PFSK-1 (cell line): ENCODE results near the gene ATN1.

Experiments used
- FOXP2 ChIP-seq: optimal IDR thresholded peaks from 2 replicates; pipeline ENCODE3; 2011; ENCODE audit warnings: borderline replicate concordance, control low read depth, inconsistent platforms; ENCODE audit not compliant: insufficient read depth; ENCODE audit errors: extremely low read length, extremely low read depth
- POLR2AphosphoS5 ChIP-seq: IDR thresholded peaks from 2 replicates; pipeline ENCODE4 v1.6.1; 2012; ENCODE audit warnings: low read depth, mild to moderate bottlenecking, control low read depth, low read length, moderate library complexity
- SIN3A ChIP-seq: IDR thresholded peaks from 2 replicates; pipeline ENCODE4 v1.6.1; 2012; ENCODE audit warnings: mild to moderate bottlenecking, low read length, moderate library complexity, borderline replicate concordance; ENCODE audit not compliant: insufficient read depth
- TAF1 ChIP-seq: IDR thresholded peaks from 2 replicates; pipeline ENCODE4 v1.6.1; 2012; ENCODE audit warnings: low read length, control low read depth, borderline replicate concordance; ENCODE audit not compliant: insufficient read depth
- TF ChIP-seq, protein P1 (sequence below), 2 experiments: IDR thresholded peaks; 2 replicates each; pipeline versions ENCODE4 v1.6.1 to v1.8.0; 2011 to 2012; ENCODE audit warnings: low read depth in 2 of 2, low read length in 2 of 2, control low read depth in 1 of 2, inconsistent platforms in 1 of 2, mild to moderate bottlenecking in 1 of 2, moderate library complexity in 1 of 2; ENCODE audit not compliant: insufficient read depth in 1 of 2

ATN1 gene

DNA sequence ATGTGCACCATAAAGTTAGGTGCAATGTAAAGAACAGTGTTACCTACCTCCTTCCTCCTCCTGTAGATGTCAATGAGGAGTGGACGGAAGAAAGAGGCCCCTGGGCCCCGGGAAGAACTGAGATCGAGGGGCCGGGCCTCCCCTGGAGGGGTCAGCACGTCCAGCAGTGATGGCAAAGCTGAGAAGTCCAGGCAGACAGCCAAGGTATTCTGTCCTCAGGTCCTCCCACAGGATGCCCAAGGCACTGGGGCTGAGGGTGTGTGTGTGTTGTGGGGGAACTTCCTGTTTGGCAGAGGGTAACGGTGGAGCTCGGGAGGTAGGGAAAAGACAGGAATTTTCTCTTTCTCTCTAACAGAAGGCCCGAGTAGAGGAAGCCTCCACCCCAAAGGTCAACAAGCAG is 6.4 kb downstream of the ATN1 start:
- TF ChIP-seq TAF1: no peak; the same call in 1 of the 2 replicates
- TF ChIP-seq FOXP2: peak; percentile 84

DNA sequence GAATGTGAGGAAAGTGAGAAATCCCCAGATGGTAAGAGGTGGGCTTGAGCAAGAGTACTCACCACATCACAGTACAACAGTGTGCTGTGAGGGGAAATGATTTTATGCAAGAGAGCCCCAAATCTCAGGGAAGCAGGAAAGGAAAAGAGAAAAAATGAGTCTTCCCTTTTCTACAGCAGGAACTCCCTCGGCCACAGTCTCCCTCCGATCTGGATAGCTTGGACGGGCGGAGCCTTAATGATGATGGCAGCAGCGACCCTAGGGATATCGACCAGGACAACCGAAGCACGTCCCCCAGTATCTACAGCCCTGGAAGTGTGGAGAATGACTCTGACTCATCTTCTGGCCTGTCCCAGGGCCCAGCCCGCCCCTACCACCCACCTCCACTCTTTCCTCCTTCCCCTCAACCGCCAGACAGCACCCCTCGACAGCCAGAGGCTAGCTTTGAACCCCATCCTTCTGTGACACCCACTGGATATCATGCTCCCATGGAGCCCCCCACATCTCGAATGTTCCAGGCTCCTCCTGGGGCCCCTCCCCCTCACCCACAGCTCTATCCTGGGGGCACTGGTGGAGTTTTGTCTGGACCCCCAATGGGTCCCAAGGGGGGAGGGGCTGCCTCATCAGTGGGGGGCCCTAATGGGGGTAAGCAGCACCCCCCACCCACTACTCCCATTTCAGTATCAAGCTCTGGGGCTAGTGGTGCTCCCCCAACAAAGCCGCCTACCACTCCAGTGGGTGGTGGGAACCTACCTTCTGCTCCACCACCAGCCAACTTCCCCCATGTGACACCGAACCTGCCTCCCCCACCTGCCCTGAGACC is 7.8 kb downstream of the ATN1 start:
- TF ChIP-seq SIN3A: no peak

DNA sequence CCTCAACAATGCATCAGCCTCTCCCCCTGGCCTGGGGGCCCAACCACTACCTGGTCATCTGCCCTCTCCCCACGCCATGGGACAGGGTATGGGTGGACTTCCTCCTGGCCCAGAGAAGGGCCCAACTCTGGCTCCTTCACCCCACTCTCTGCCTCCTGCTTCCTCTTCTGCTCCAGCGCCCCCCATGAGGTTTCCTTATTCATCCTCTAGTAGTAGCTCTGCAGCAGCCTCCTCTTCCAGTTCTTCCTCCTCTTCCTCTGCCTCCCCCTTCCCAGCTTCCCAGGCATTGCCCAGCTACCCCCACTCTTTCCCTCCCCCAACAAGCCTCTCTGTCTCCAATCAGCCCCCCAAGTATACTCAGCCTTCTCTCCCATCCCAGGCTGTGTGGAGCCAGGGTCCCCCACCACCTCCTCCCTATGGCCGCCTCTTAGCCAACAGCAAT is 8.5 kb downstream of the ATN1 start:
- TF ChIP-seq TAF1 (no peak), POLR2AphosphoS5 (no peak), FOXP2 (no peak), SIN3A (no peak)
- TF ChIP-seq, protein P1, sequence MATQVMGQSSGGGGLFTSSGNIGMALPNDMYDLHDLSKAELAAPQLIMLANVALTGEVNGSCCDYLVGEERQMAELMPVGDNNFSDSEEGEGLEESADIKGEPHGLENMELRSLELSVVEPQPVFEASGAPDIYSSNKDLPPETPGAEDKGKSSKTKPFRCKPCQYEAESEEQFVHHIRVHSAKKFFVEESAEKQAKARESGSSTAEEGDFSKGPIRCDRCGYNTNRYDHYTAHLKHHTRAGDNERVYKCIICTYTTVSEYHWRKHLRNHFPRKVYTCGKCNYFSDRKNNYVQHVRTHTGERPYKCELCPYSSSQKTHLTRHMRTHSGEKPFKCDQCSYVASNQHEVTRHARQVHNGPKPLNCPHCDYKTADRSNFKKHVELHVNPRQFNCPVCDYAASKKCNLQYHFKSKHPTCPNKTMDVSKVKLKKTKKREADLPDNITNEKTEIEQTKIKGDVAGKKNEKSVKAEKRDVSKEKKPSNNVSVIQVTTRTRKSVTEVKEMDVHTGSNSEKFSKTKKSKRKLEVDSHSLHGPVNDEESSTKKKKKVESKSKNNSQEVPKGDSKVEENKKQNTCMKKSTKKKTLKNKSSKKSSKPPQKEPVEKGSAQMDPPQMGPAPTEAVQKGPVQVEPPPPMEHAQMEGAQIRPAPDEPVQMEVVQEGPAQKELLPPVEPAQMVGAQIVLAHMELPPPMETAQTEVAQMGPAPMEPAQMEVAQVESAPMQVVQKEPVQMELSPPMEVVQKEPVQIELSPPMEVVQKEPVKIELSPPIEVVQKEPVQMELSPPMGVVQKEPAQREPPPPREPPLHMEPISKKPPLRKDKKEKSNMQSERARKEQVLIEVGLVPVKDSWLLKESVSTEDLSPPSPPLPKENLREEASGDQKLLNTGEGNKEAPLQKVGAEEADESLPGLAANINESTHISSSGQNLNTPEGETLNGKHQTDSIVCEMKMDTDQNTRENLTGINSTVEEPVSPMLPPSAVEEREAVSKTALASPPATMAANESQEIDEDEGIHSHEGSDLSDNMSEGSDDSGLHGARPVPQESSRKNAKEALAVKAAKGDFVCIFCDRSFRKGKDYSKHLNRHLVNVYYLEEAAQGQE (IDR thresholded peaks at IDR 0.05; ENCODE audit: insufficient read depth in 1 of 2, low read depth in 2 of 2, low read length in 2 of 2): no peak

DNA sequence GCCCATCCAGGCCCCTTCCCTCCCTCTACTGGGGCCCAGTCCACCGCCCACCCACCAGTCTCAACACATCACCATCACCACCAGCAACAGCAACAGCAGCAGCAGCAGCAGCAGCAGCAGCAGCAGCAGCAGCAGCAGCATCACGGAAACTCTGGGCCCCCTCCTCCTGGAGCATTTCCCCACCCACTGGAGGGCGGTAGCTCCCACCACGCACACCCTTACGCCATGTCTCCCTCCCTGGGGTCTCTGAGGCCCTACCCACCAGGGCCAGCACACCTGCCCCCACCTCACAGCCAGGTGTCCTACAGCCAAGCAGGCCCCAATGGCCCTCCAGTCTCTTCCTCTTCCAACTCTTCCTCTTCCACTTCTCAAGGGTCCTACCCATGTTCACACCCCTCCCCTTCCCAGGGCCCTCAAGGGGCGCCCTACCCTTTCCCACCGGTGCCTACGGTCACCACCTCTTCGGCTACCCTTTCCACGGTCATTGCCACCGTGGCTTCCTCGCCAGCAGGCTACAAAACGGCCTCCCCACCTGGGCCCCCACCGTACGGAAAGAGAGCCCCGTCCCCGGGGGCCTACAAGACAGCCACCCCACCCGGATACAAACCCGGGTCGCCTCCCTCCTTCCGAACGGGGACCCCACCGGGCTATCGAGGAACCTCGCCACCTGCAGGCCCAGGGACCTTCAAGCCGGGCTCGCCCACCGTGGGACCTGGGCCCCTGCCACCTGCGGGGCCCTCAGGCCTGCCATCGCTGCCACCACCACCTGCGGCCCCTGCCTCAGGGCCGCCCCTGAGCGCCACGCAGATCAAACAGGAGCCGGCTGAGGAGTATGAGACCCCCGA is 9.1 kb downstream of the ATN1 start:
- TF ChIP-seq POLR2AphosphoS5 (no peak), FOXP2 (no peak), TAF1 (no peak), SIN3A (no peak)
- TF ChIP-seq, protein P1 (IDR thresholded peaks at IDR 0.05; ENCODE audit: insufficient read depth in 1 of 2, low read depth in 2 of 2, low read length in 2 of 2): no peak

DNA sequence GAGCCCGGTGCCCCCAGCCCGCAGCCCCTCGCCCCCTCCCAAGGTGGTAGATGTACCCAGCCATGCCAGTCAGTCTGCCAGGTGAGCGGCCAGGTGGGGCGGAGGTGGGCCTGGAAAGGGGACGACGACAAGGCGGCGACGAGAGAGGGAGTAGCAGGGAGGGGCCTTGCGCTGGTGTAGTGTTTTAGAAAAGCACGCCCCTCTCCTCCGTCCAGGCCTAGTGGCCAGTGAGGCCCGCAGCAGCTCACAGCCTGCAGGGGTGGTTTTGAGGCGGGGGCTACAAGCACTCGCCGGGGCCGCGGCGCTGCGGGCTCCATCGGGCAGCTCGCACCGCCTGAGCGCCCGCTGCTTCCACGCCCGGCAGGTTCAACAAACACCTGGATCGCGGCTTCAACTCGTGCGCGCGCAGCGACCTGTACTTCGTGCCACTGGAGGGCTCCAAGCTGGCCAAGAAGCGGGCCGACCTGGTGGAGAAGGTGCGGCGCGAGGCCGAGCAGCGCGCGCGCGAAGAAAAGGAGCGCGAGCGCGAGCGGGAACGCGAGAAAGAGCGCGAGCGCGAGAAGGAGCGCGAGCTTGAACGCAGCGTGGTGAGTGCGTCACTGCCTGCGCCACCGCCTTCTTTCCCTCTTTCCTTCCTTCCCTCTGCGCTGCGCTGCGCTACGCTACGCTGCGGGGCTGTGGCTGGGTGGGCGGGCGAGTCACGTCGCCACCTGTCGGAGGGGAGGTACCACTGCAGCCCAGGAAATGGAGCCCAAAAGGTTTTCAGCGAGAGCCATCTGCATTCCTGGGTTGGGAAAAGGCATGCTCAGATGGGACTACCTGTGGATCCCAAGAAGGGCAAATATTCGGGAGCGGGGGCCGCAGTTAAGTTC is 10.0 kb downstream of the ATN1 start:
- TF ChIP-seq TAF1 (peak; percentile 66; the same call in 1 of the 2 replicates), POLR2AphosphoS5 (peak; percentile 86), FOXP2 (no peak), SIN3A (peak; percentile 59; the same call in 1 of the 2 replicates)
- TF ChIP-seq, protein P1 (IDR thresholded peaks at IDR 0.05; ENCODE audit: insufficient read depth in 1 of 2, low read depth in 2 of 2, low read length in 2 of 2): peak in 1 of 2 experiments; percentile 59; a peak in 1 of 4 replicates
